ENCODE measurements around the gene EMX1.

EMX1 gene

DNA sequence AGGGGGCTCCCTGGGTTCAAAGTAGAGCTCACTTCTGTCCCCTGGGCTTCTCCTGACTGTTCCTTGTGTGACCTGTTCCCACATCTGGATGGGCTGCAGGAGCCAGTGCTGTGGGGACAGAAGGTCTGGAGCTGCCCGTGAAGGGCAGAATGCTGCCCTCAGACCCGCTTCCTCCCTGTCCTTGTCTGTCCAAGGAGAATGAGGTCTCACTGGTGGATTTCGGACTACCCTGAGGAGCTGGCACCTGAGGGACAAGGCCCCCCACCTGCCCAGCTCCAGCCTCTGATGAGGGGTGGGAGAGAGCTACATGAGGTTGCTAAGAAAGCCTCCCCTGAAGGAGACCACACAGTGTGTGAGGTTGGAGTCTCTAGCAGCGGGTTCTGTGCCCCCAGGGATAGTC lies 15.5 kb downstream of the EMX1 start:
- no peak overlapping the region for H3K4me3 ChIP-seq (ENCODE audit: low read depth, low read length)
- no peaks in the 10 kb centered on the region for H3K36me3 ChIP-seq (ENCODE audit: control insufficient read depth in 2 of 2, insufficient read depth in 1 of 2, low read length in 2 of 2)
- CTCF ChIA-PET, result interaction anchor here (1.3 to 8.6 kb wide), 2 partner anchors 20 to 39 kb away, joined by 3 to 85 read pairs; no protein-coding TSS in a partner anchor
- TF ChIP-seq ZFP69B (tag by site-specific recombination; IDR thresholded peaks at IDR 0.05) (no peak), ZNF837 (tag by site-specific recombination; IDR thresholded peaks at IDR 0.05) (no peak), IKZF3 (tag by site-specific recombination; IDR thresholded peaks at IDR 0.05) (no peak), ZNF610 (tag by site-specific recombination; IDR thresholded peaks at IDR 0.05; ENCODE audit: borderline replicate concordance) (no peak), ZNF555 (tag by site-specific recombination; conservative IDR thresholded peaks at IDR 0.05) (no peak), ZNF843 (tag by site-specific recombination; IDR thresholded peaks at IDR 0.05) (no peak)
- TF ChIP-seq, protein P1, sequence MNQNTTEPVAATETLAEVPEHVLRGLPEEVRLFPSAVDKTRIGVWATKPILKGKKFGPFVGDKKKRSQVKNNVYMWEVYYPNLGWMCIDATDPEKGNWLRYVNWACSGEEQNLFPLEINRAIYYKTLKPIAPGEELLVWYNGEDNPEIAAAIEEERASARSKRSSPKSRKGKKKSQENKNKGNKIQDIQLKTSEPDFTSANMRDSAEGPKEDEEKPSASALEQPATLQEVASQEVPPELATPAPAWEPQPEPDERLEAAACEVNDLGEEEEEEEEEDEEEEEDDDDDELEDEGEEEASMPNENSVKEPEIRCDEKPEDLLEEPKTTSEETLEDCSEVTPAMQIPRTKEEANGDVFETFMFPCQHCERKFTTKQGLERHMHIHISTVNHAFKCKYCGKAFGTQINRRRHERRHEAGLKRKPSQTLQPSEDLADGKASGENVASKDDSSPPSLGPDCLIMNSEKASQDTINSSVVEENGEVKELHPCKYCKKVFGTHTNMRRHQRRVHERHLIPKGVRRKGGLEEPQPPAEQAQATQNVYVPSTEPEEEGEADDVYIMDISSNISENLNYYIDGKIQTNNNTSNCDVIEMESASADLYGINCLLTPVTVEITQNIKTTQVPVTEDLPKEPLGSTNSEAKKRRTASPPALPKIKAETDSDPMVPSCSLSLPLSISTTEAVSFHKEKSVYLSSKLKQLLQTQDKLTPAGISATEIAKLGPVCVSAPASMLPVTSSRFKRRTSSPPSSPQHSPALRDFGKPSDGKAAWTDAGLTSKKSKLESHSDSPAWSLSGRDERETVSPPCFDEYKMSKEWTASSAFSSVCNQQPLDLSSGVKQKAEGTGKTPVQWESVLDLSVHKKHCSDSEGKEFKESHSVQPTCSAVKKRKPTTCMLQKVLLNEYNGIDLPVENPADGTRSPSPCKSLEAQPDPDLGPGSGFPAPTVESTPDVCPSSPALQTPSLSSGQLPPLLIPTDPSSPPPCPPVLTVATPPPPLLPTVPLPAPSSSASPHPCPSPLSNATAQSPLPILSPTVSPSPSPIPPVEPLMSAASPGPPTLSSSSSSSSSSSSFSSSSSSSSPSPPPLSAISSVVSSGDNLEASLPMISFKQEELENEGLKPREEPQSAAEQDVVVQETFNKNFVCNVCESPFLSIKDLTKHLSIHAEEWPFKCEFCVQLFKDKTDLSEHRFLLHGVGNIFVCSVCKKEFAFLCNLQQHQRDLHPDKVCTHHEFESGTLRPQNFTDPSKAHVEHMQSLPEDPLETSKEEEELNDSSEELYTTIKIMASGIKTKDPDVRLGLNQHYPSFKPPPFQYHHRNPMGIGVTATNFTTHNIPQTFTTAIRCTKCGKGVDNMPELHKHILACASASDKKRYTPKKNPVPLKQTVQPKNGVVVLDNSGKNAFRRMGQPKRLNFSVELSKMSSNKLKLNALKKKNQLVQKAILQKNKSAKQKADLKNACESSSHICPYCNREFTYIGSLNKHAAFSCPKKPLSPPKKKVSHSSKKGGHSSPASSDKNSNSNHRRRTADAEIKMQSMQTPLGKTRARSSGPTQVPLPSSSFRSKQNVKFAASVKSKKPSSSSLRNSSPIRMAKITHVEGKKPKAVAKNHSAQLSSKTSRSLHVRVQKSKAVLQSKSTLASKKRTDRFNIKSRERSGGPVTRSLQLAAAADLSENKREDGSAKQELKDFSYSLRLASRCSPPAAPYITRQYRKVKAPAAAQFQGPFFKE (tag by site-specific recombination; IDR thresholded peaks at IDR 0.05; ENCODE audit: borderline replicate concordance), result no peak
- H3K9me3 ChIP-seq (ENCODE audit: control insufficient read depth, insufficient read depth, low read depth, low read length), result no peaks in the 10 kb centered on the region
- H3K27ac ChIP-seq (ENCODE audit: extremely low read depth, low read depth, low read length), result no peak overlapping the region
- POLR2A ChIA-PET, result no interaction called here
- H3K4me1 ChIP-seq (ENCODE audit: control insufficient read depth, insufficient read depth, low read length), result no peaks in the 10 kb centered on the region

DNA sequence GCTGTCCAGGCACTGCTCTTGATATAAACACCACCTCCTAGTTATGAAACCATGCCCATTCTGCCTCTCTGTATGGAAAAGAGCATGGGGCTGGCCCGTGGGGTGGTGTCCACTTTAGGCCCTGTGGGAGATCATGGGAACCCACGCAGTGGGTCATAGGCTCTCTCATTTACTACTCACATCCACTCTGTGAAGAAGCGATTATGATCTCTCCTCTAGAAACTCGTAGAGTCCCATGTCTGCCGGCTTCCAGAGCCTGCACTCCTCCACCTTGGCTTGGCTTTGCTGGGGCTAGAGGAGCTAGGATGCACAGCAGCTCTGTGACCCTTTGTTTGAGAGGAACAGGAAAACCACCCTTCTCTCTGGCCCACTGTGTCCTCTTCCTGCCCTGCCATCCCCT lies 15.9 kb downstream of the EMX1 start:
- POLR2A ChIA-PET, result no interaction called here
- no peaks in the 10 kb centered on the region for H3K36me3 ChIP-seq (ENCODE audit: control insufficient read depth in 2 of 2, insufficient read depth in 1 of 2, low read length in 2 of 2)
- H3K9me3 ChIP-seq (ENCODE audit: control insufficient read depth, insufficient read depth, low read depth, low read length), result no peaks in the 10 kb centered on the region
- H3K4me3 ChIP-seq (ENCODE audit: low read depth, low read length), result no peak overlapping the region
- TF ChIP-seq ZNF133 (tag by site-specific recombination; IDR thresholded peaks at IDR 0.05) (no peak), ZXDB (tag by site-specific recombination; IDR thresholded peaks at IDR 0.05) (no peak), ZNF423 (tag by site-specific recombination; IDR thresholded peaks at IDR 0.05) (no peak), MYNN (tag by site-specific recombination; IDR thresholded peaks at IDR 0.05; ENCODE audit: borderline replicate concordance) (no peak)
- CTCF ChIA-PET, result interaction anchor here (1.3 to 8.6 kb wide), 2 partner anchors 19 to 39 kb away, joined by 3 to 85 read pairs; no protein-coding TSS in a partner anchor
- no peak overlapping the region for H3K27ac ChIP-seq (ENCODE audit: extremely low read depth, low read depth, low read length)
- no peaks in the 10 kb centered on the region for H3K4me1 ChIP-seq (ENCODE audit: control insufficient read depth, insufficient read depth, low read length)

DNA sequence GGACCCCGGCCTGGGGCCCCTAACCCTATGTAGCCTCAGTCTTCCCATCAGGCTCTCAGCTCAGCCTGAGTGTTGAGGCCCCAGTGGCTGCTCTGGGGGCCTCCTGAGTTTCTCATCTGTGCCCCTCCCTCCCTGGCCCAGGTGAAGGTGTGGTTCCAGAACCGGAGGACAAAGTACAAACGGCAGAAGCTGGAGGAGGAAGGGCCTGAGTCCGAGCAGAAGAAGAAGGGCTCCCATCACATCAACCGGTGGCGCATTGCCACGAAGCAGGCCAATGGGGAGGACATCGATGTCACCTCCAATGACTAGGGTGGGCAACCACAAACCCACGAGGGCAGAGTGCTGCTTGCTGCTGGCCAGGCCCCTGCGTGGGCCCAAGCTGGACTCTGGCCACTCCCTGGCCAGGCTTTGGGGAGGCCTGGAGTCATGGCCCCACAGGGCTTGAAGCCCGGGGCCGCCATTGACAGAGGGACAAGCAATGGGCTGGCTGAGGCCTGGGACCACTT lies 16.4 kb downstream of the EMX1 start:
- Histone ChIP-seq H3K9me3 (ENCODE audit: control insufficient read depth, insufficient read depth, low read depth, low read length) (no peaks in the 10 kb centered on the region), H3K4me3 (ENCODE audit: low read depth, low read length) (no peak overlapping the region), H3K27ac (ENCODE audit: extremely low read depth, low read depth, low read length) (no peak overlapping the region), H3K4me1 (ENCODE audit: control insufficient read depth, insufficient read depth, low read length) (no peaks in the 10 kb centered on the region), H3K36me3 (ENCODE audit: control insufficient read depth in 2 of 2, insufficient read depth in 1 of 2, low read length in 2 of 2) (no peaks in the 10 kb centered on the region)
- ChIA-PET CTCF (interaction anchor here (0.9 to 8.6 kb wide), 4 partner anchors 16 to 40 kb away, joined by 3 to 85 read pairs (median 6); partner anchors contain the start of gene EMX1), POLR2A (no interaction called here)
- TF ChIP-seq ZNF677 (tag by site-specific recombination; IDR thresholded peaks at IDR 0.05) (no peak), BCL11A (tag by site-specific recombination; IDR thresholded peaks at IDR 0.05; ENCODE audit: low read depth) (no peak), ZNF174 (tag by site-specific recombination; IDR thresholded peaks at IDR 0.05) (no peak), MZF1 (tag by site-specific recombination; IDR thresholded peaks at IDR 0.05; ENCODE audit: borderline replicate concordance) (no peak), ZNF701 (tag by site-specific recombination; IDR thresholded peaks at IDR 0.05) (no peak), ZNF423 (tag by site-specific recombination; IDR thresholded peaks at IDR 0.05) (no peak), ZNF843 (tag by site-specific recombination; IDR thresholded peaks at IDR 0.05) (no peak)
- TF ChIP-seq, protein P2, sequence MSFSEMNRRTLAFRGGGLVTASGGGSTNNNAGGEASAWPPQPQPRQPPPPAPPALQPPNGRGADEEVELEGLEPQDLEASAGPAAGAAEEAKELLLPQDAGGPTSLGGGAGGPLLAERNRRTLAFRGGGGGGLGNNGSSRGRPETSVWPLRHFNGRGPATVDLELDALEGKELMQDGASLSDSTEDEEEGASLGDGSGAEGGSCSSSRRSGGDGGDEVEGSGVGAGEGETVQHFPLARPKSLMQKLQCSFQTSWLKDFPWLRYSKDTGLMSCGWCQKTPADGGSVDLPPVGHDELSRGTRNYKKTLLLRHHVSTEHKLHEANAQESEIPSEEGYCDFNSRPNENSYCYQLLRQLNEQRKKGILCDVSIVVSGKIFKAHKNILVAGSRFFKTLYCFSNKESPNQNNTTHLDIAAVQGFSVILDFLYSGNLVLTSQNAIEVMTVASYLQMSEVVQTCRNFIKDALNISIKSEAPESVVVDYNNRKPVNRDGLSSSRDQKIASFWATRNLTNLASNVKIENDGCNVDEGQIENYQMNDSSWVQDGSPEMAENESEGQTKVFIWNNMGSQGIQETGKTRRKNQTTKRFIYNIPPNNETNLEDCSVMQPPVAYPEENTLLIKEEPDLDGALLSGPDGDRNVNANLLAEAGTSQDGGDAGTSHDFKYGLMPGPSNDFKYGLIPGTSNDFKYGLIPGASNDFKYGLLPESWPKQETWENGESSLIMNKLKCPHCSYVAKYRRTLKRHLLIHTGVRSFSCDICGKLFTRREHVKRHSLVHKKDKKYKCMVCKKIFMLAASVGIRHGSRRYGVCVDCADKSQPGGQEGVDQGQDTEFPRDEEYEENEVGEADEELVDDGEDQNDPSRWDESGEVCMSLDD (tag by site-specific recombination; IDR thresholded peaks at IDR 0.05), result no peak
- TF ChIP-seq, protein P3, sequence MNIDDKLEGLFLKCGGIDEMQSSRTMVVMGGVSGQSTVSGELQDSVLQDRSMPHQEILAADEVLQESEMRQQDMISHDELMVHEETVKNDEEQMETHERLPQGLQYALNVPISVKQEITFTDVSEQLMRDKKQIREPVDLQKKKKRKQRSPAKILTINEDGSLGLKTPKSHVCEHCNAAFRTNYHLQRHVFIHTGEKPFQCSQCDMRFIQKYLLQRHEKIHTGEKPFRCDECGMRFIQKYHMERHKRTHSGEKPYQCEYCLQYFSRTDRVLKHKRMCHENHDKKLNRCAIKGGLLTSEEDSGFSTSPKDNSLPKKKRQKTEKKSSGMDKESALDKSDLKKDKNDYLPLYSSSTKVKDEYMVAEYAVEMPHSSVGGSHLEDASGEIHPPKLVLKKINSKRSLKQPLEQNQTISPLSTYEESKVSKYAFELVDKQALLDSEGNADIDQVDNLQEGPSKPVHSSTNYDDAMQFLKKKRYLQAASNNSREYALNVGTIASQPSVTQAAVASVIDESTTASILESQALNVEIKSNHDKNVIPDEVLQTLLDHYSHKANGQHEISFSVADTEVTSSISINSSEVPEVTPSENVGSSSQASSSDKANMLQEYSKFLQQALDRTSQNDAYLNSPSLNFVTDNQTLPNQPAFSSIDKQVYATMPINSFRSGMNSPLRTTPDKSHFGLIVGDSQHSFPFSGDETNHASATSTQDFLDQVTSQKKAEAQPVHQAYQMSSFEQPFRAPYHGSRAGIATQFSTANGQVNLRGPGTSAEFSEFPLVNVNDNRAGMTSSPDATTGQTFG (tag by site-specific recombination; IDR thresholded peaks at IDR 0.05; ENCODE audit: borderline replicate concordance), result no peak

Data from HEK293 (cell line).